Right ventricle myocardium inferior (tissue), 1 donor: Measurements from ENCODE around the gene RTBDN. TPM values are rescaled to one million over a fixed set of nuclear protein-coding genes. Genes with fewer than 3 reads are reported as not detected.
A peak's percentile ranks its signal among the peaks of the same experiment; 100 is the strongest.
"Not testable (repeated sequence)": the region's sequence is repeated elsewhere in the genome, so short reads cannot be mapped to it uniquely, and the experiment has no call there.

ENCODE experiments used
- ATAC-seq: fragments of 200-7000 bp; cut with Tn5 transposase; one replicate; pipeline ENCODE4 v1.9.1; 2020; ENCODE audit warnings: mild to moderate bottlenecking, moderate library complexity
- DNase-seq: peaks from one replicate; pipeline ENCODE4 v3.0.0; 2021; ENCODE audit errors: missing footprints
- intact Hi-C: fragments of 100-400 bp; cut with DNase I; formaldehyde crosslinking; loops from one replicate; pipeline ENCODE4 v1.11.0; 2022
- total RNA-seq: library from RNA; stranded (reverse); fragmentation: NEBNext Ultra II Directional; extraction: Animal tissue kit (Norgen Biotek cat#: 25700); gene quantifications from one replicate; pipeline ENCODE4 v1.2.1, GENCODE V29; 2021
- donor health status: DM: no; HTN: yes; CAD: no; lungs with severe emphysema.

The RTBDN gene
- total RNA-seq, 1 donor from 2014 or later: not detected

- ATAC-seq: no peak
- intact Hi-C loops: no loop called here
- DNase-seq: no peak
Observed at GRCh38 chr19:12833738-12834565, 427 bp downstream of the RTBDN start.

- ATAC-seq (no peak), DNase-seq (no peak)
- intact Hi-C loops: no loop called here
Observed at GRCh38 chr19:12833418-12833737, 1.0 kb downstream of the RTBDN start.

GRCh38 chr19:12828494-12828893 lies 5.9 kb downstream of the RTBDN start:
- ATAC-seq: no peak
- no peak for DNase-seq
- intact Hi-C loops: no loop called here

- ATAC-seq (no peak), DNase-seq (no peak)
- intact Hi-C loops: no loop called here
Observed at GRCh38 chr19:12825254-12826131, 8.9 kb downstream of the RTBDN start.

- DNase-seq (no peak), ATAC-seq (no peak)
- intact Hi-C loops: no loop called here
Observed at GRCh38 chr19:12821761-12822160, 12.6 kb downstream of the RTBDN start.

GRCh38 chr19:12817810-12818209 lies 16.6 kb downstream of the RTBDN start:
- ATAC-seq, DNase-seq, intact Hi-C loops: not testable (repeated sequence)

- intact Hi-C loops, DNase-seq, ATAC-seq: not testable (repeated sequence)
Observed at GRCh38 chr19:12817188-12817587, 17.2 kb downstream of the RTBDN start.

- no peak for DNase-seq
- intact Hi-C loops: no loop called here
- ATAC-seq: no peak
Observed at GRCh38 chr19:12815088-12815487, 19.3 kb downstream of the RTBDN start.

- DNase-seq: peak; percentile 96
- intact Hi-C loops: no loop called here
- ATAC-seq: peak; percentile 87
Observed at GRCh38 chr19:12806242-12807081, 27.9 kb downstream of the RTBDN start, which contains the start of gene RNASEH2A. TSS of gene RNASEH2A (plus strand) at chr19:12806584. CDS start at chr19:12806674, 90 bp downstream.

- DNase-seq (no peak), ATAC-seq (no peak)
- intact Hi-C loops: no loop called here
Observed at GRCh38 chr19:12804051-12804450, 30.3 kb downstream of the RTBDN start.

GRCh38 chr19:12802267-12803106 lies 31.9 kb downstream of the RTBDN start:
- intact Hi-C loops: no loop called here
- DNase-seq: no peak

GRCh38 chr19:12801466-12802266 lies 32.7 kb downstream of the RTBDN start, which contains the start of the genes PRDX2 and THSD8:
TSS of gene PRDX2 (minus strand) at chr19:12801800. CDS start at chr19:12801261, 539 bp downstream.
TSS of gene THSD8 (plus strand) at chr19:12802069. CDS start at chr19:12802072, 3 bp downstream.
- intact Hi-C loops: no loop called here
- peak; percentile 86 for DNase-seq
- peak; percentile 87 for ATAC-seq

More at GRCh38 chr19:12802267-12803106, 31.9 kb downstream of the RTBDN start:
- ATAC-seq: no peak

GRCh38 chr19:12800923-12801465 lies 33.4 kb downstream of the RTBDN start:
- peak; percentile 29 for ATAC-seq
- intact Hi-C loops: no loop called here
- no peak for DNase-seq

GRCh38 chr19:12800466-12800770 lies 34.0 kb downstream of the RTBDN start:
- no peak for ATAC-seq
- no peak for DNase-seq
- intact Hi-C loops: no loop called here

- intact Hi-C loops: no loop called here
- DNase-seq (no peak), ATAC-seq (no peak)
Observed at GRCh38 chr19:12799742-12800465, 34.5 kb downstream of the RTBDN start.

- ATAC-seq: not testable (repeated sequence)
- intact Hi-C loops: loop anchor here (2.0 kb wide), 1 partner anchor 31 kb away; no protein-coding TSS in a partner anchor
Observed at GRCh38 chr19:12797607-12798006, 36.8 kb downstream of the RTBDN start.

More at GRCh38 chr19:12797607-12798006, 36.8 kb downstream of the RTBDN start:
- not testable (repeated sequence) for DNase-seq
